NCI-H774 (cell line): ENCODE results near the gene CCR7.

ENCODE experiments used
- DNase-seq: peaks from one replicate; lab custom pipeline; 2025; lab: John Stamatoyannopoulos, UW

The CCR7 gene

DNA sequence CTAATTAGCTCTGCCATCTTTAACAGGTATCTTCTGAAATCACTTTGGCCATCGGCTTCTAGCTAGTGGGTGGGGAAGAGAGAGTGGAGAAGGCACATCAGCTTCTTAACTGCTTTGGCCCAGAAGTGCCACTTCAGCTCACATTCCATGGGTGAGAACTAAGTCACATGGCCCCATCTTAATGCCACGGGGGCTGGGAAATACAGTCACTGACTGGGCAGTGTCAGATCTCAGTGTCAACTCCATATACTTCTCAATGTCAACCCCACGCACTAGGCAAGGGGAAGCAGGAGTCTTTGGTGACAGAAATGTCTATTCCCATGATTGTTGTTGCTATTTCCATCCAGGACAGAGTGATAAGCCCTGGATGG, 29.4 kb downstream of the CCR7 start:
- DNase-seq, result no peak

- DNase-seq, result no peak
These were observed 29.8 kb downstream of the CCR7 start for GRCh38 chr17:40535438-40535837.

DNA sequence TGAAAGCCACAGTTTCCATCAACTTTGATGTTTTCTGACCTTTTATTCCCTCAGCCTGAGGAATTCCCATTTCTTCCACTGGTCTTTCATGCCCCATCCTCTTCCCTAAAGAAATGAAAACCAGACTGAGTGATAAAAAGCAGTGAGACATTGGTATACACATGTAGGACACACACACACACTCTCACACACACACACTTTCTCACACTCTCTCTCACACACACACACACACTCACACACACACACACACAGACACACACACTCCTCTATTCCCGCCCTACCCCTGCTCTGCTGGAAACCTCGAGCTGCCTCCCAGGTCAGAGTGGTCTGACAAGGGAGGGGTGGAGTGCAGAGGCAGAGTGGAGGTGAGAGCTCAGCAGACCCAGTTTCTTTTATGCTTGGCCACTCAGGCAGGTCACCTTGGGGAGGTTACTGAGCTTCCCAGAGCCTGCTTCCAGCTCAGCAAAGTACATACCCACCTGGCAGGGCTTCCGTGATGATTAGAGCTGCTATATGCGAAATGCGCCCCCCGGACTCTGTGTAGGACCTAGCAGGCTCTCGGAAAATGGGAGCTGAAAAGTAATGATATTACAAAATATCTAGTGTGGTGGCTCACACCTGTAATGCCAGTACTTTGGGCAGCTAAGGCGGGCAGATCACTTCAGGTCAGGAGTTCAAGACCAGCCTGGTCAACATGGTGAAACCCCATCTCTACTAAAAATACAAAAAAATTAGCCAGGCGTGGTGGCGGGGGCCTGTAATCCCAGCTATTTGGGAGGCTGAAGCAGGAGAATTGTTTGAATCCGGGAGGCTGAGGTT, 30.7 kb downstream of the CCR7 start:
- DNase-seq, result no peak

GRCh38 chr17:40533896-40534295, 31.4 kb downstream of the CCR7 start:
- no peak for DNase-seq

DNA sequence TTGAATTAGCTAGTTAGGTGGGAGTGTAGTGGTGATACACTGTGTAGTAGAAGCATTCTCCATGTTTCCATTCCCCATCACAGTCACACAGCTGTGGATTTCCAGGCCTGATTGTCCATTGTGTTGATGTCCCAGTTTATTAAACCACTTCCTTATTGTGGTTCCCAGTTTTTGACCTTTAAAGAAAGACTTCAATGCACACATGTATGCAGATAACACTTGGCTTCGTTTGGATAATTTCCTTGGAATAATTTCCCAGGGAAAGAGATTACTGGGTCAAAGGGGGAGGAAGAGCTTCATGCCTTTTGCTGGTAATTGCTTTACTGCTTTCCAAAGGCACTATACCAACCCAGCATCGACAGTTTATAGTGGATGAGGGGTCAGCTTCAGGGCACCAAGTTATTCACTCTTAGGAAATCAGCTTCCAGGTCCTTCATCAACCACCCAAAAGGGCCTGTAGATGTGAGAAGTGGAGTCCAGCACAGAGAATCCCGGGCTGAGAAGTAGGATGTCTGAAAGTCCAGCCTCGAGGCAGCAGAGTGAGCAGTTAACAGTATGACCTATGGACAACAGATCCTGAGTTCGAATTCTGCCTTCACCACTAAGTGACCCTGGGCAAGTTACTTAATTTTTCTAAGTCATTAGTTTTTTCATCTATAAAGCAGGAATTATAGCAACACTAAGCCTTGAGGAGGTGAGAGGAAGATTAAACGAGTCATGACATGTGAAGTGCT, 32.6 kb downstream of the CCR7 start:
- no peak for DNase-seq

DNA sequence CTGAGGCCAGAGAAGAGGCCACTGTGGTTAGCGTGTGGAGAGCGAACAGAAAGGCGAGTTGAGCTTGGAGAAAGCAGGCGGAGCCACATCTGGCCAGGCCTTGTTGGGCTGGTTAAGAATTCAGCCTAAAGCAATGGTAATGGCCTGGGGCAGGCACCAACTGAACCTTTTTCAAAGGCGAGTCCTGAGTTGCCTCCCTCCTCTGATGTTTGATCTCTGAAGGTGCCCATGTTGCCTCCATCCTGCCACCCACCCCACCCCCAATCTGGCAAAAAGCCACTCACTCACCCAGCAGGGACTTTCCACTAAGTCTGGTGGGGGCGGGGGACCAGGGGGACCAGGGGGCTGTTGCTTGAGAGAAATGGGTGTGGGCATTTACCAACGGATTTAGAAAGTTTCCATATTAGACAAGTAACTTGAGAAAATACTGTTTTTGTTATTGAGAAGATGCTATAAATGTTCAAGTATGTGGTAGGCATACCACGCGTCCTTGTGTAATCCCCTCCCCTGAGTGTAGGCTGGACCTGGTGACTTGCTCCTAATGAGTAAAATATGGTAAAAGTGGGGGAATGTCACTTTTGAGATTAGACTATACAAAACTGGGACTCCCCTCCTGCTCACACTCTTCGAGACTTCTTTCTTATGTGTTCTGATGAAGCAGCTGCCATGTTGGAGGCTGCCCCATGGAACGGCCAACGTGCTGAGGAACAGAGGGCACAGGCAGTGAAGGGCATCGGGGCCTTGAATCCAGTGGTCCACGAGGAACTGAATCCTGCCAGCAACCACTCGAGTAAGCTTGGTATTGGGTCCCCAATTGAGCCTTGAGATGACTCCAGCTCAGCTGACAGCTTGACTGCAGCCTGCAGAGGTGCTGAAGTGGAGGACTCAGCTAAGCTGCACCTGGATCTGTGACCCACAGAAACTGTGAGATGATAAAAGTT, 34.0 kb downstream of the CCR7 start:
- no peak for DNase-seq

- no peak for DNase-seq
These were observed 34.7 kb downstream of the CCR7 start for GRCh38 chr17:40530531-40530994.

DNA sequence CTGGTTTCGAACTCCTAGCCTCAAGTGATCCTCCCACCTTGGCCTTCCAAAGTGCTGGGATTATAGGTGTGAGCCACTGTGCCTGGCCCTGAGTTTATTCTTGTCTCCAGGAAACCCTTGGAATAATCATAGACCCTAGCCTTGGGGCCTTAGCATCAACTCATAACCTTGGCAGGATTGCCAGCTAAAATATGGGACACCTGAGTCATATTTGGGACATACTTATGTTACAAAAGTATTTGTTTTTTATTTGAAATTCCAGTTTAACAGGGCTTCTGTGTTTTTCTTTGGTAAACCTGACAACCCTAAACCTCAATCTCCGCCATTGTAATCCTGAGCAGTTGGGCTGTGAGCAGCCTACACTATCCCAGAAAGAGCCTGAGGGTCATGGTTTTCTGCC, 35.3 kb downstream of the CCR7 start:
- no peak for DNase-seq

DNA sequence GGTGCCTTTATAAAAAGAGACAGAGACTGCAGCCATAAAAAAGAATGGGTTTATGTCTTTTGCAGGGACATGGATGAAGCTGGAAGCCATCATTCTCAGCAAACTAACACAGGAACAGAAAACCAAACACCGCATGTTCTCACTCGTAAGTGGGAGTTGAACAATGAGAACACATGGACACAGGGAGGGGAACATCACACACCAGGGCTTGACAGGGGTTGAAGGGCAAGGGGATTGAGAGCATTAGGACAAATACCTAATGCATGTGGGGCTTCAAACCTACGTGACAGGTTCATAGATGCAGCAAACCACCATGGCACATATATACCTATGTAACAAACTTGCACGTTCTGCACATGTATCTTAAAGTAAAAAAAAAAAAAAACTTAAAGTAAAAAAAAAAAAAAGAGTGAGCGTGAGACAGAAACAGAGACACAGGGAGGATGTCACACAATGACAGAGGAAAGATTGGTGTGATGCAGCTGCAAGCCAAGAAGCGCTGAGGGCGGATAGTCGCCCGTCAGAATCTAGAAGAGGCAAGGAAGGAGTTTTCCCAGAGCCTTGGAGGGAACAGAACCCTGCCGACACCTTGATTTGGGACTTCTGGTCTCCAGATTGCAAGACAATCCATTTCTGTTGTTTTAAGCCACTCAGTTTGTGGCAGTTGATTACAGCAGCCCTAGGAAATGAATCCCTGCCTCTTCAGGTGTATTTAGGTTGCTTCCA, 36.4 kb downstream of the CCR7 start:
- no peak for DNase-seq

GRCh38 chr17:40526668-40527067, 38.6 kb downstream of the CCR7 start:
- DNase-seq, result no peak

DNA sequence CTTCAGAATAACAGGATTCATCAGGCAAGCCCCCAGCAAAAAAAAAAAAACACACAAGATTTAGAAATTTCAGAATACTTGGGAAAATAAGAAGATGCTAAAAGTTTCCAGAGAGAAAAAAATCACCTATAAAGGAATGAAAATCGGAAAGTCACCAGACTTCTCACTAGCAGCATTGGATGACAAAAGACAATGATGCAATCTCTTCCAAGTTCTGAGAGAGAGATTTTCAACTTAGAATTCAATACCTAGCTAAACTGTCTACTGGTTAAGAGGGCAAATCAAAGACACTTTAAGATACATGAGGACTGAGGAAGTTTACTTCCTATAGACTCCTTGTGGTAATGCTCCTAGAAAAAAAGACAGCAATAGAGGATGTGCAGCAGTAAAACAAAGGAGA, 40.0 kb downstream of the CCR7 start:
- no peak for DNase-seq

GRCh38 chr17:40524243-40524965, 40.9 kb downstream of the CCR7 start:
- no peak for DNase-seq

GRCh38 chr17:40522961-40523310, 42.3 kb downstream of the CCR7 start:
- no peak for DNase-seq

DNA sequence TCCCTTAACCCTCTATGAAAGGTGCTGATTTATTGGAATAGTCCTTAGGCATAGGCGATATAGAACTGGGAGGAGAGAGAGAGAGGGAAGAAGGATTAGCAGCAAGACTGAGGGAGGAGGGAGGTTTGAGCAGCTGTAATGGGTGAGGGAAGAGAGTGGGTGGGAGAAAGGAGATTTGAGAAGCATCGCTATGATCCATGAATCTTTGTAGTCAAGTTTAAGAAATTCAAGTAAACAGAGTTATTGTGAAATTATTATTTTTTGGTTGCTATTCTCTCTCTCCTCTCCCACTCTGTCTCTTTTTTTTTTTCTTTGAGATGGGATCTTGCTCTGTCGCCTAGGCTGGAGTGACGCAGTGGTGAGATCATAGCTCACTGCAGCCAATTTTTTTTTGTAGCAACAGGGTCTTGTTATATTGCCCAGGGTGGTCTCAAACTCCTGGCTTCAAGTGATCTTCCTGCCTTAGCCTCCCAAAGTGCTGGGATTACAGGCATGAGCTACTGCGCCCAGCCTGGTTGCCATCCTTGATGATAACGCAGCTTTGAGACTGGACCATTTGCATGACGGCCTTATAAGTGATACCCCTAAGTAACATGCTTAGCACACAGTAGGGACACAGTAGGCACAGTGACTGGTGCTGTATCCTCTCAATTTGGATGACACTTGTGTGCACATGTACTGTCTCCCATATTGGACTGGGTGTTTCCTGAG, 42.9 kb downstream of the CCR7 start:
- DNase-seq, result no peak

DNA sequence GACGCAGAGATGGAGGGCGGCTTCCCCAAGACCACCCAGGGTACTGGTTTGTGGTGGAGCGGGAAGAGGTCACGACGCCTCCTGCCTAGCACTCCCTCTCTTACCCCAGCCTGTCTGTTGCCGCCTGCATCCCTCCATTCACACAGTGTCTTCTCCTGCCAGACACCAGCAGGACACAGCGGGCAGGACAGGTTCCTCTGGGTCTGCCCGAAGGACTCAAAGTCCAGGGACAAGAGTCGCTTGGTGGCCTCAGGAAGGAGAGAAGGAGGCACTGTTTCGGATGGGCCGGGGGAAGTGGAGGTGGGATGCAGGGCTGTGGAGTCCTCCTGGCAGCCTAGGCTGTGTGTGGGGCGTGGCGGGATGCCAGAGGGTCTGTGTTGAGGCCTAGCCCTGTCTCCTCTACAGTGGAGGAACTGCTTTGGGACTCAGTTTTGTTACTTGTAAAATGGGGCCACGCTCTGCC, 44.2 kb downstream of the CCR7 start:
- DNase-seq, result no peak

DNA sequence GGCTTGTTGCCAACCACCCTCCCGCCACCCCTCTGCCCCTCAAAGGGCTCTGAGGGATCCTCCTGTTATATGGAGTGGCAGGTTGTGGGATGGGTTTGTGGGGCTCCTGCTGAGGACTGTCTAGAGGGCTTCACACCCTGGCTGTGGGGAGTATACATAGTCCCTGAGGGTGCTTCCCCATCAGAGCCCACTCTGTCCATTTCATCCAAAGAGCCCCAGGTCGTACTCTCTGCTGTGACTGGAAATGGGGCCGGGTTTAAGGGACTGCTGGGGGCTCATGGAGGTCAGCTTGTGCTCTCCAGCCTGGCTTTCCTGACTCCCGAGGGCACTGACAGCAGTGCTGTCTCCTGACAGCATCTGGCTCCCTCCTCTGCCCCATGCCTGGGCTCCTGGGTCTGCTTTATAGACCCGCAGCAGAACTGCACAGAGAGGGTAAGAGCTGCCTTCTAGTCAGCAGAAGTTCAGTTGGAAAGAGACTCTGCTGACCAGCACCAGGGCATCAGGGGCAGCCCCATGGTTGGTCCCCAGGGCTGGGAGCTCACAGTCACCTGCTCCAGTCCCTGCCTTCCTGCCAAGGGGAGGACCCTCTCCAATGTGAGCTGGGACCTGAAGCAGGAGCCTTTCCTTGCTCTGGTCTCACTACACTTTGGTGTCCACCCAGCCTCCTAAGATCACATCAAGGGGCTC, 46.0 kb downstream of the CCR7 start:
- no peak for DNase-seq

DNA sequence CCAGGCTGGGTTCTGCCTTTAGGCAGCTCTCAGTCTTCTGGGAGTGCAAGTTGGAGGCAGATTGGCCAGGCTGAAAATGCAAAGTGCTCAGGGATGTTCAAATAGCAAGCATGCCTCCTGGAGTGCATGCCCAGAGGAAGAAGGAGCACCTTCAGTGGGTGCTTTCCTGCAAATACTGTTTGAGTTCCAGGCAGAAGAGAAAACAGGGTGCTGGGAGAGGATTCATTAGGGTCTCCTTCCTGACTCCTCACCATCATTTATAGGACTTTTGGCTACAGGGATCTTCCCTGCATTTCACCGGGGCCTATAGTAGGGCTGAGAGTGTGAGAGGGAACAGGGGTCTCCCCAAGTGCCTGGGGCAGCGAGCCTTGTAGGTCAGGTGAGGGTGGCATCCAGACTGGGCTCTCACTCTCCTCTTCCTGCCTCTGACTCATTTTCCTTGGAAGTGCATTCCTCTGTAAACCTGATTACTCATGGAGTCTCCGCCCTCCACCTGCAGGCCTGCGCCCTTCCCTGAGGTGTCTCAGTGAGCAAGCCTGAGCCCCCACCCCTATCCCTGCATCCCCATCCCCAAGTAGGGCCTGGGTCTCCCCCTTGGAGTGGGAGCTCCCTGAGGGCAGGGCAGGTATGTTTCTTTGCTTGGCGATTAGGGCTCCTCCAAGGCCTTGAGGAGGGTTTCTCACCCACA, 46.7 kb downstream of the CCR7 start:
- no peak for DNase-seq

DNA sequence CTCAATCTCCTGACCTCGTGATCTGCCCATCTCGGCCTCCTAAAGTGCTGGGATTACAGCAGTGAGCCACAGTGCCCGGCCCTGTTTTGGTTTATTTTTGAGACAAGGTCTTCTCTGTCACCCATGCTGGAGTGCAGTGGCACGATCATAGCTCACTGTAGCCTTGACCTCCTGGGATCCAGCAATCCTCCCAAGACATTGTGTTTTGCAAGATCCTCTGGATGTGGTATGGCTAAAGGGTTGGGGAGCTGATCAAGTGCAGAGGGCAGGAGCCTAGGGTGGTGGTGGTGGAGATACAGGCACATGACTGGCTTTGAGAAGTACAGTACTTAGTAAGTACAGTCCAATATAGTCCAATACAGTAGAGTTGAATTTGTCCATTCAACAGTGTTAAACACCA, 47.3 kb downstream of the CCR7 start:
- DNase-seq, result no peak

GRCh38 chr17:40517286-40517662, 48.0 kb downstream of the CCR7 start:
- DNase-seq, result no peak
